CD4-positive, alpha-beta T cell treated with Interleukin-12 subunit alpha and Interleukin-12 subunit beta, for 1 hour (primary cell): ENCODE data around the gene MMP17.
A peak's percentile ranks its signal among the peaks of the same experiment; 100 is the strongest.

ENCODE experiments used
- DNase-seq: peaks from one replicate; pipeline ENCODE4 v3.0.0-alpha.2; 2020

Gene MMP17

DNA sequence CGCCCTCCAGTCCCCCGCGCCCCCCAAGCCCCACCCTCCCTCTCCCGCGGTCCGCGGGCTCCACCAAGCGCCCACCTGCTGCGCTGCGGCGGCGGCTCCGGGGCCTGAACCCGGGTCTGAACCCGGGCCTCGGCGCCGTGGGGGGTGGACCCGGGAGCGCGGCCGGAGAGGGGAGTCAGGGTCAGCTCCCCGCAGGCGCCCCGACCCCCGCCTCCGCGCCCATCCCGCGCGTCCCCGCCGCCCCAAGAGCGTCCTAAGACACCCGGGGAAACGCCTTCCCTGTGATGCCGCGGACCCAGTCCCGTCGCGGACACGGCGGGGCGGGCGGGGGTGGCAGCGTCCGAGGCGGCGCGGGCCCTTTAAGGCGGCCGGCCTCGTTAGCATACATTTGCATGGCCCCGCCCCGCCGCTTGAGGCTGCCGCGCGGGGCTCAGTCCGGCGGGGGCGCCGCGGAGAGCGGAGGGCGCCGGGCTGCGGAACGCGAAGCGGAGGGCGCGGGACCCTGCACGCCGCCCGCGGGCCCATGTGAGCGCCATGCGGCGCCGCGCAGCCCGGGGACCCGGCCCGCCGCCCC, at the start of gene MMP17:
MMP17 (plus strand) TSS at position 433 of the 574 bp plus-strand sequence; CDS start at position 535, 102 bp downstream.
- DNase-seq, result peak; percentile 16

DNA sequence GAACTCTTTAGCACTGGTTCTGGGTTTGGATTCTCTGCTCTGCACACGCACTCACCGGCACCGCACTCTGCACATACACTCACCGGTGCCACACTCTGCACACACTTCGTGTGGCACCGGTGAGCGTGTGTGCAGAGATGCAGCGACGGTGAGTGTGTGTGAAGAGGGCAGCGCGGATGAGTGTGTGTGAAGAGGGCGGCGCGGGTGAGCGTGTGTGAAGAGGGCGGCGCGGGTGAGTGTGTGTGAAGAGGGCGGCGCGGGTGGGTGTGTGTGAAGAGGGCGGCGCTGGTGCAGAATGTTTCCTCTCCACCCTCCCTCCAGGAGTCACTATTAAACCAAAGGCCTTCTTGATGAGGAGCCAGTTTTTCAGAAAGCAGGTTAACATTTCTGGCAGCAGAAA, 49.2 kb upstream of the MMP17 start:
- no peak for DNase-seq

DNA sequence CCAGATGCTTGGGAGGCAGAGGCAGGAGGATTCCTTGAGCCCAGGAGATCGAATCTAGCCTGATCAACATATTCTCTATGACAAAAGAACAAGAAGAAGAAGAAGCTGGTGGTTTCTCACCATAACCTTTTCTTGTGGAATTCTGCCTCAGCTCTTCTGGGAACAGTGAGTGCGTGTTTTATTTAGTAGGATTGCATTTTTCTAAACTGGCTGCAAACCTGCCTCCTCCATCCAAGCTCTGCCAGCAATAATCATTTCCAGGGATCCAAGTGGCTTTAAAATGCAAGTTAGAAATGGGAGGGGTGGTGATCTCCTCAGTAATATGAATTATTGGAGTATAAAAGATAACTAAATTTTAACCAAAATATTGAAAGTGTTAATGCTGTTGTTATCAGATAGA, 46.1 kb upstream of the MMP17 start:
- no peak for DNase-seq

DNA sequence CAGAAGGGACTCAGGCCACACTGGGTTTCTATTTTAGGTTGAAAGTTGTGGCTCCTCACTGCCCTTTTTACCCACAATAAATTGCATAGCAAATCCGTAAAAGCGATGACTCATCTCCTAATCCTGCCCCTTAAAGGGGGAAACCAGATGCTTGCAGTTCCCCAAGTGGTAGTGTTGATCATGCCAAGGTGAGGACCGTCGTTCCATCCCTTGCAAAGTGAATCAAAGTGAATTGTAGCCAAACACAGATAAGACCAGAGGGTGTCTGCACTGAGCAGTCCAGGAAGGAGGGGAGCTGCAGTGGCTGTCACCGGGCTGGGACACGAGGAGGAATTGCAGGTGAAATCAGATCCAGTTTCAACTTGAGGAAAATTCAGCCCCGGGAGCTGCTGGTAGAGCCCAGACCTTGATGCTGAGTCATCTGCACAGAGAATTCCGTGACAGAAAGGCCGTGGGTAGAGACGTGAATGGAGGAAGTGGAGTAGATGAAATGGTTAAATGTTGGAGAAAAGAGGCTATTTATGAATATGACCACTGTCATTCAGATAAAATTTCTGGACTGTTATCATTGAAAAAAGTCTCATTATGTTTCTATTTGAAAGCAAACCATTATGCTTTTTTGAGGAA, 44.2 kb upstream of the MMP17 start:
- no peak for DNase-seq

DNA sequence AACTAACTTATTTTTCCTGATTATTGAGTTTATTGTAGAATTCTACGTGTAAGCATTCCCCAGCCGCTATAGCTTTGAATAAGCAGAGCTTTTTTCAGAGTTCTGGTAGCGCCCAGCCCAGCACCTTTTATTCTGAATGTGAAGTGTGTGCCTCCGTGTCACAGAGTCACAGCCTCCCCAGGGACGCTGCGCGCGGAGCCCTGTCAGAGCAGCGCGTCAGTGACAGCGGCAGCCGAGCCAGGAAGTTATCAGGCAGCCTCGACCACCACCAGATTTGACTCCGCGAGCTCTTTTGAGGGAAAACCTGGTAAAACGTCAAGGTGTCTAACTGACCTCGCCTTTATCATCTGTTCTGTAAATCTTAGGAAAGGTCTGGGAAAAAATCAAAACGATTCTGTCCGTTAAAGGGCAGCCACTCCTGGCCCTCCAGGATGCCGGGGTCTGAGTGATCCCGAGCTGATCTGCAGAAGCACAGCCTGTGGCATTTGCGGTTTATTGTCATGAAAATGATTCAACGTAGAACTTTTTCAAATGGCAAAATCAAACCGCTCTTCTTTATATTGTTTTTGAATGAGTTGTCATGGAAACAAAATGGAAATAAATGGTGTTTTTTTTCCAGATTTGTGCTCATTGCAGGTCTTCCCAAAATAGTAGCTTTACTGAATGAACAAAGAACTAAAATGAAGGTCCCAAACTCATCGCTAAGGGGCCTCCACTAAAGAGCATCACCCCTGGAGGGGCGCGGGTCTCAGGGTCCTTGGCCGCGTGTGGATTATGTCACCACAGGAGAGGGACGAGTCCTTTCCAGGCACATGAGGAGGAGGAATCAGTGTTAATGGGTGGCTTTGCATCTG, 43.1 kb upstream of the MMP17 start:
- no peak for DNase-seq

DNA sequence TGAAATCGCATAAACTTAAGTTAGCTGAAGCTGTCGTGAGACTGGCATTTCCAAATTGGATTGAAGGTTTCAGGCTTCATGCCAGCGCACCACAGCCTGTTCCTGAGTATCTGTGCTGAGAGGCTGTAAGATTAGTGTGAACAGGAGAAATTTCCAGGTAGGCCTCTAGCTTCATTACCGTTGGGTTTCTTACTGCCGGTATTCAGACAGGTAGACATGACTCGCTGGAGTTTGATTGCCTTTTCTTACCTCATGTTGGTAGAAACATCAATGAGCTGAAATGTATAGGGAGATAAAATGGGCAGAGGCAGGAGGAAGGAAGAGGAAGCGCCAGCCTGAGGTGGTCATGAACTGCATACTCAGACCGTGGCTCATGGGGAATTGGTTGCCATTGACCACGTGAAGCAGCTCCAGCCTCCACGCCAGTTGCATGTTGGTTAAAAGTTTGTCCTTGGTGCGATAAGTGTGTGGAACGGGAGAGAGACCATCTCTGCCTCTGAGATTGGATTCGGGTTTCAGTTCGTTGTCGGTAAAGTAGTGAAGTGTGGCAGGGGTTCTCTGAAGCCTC, 42.3 kb upstream of the MMP17 start:
- DNase-seq, result no peak

DNA sequence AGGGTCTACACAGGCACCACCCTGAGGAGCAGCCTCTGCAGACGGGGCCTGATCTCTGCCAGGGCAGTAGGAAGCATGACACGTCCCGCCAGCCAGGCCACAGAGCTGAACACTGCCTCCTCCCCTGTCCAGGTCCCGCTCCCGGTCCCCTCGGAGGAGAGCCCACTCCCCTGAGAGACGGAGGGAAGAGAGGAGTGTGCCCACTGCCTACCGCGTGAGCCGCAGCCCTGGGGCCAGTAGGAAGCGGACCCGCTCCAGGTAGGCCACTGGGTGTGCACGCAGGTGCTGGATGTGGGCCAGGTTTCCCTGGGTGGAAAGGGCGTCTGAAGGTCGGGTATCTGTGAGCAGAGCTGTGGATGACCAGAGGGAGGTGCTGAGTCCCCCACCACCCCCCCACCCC, 41.9 kb upstream of the MMP17 start:
- DNase-seq, result no peak

DNA sequence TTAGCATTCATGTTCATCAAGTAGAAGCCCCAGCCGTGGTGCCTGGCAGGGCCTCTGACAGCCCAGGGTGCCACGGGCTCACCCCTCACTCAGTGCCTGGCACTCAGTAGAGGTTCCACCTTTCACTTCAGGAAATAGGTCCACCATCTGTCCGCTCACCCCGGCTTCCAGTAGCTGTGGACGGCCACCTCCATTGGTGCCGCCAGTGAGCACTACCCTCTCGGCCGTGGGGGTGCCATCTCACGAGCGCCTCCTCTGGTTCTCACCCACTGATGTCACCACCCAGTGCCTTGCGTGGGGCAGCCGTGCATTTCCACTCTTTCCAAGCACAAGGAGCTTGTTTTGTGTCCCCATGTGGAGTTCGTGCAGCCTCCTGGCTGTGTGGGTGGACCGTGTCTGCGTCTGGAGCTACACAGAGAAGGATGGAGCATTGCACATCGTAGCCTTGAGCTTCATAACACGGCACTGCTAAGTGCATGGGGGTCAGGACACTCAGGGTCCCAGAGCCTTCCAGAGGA, 41.0 kb upstream of the MMP17 start:
- DNase-seq, result no peak

DNA sequence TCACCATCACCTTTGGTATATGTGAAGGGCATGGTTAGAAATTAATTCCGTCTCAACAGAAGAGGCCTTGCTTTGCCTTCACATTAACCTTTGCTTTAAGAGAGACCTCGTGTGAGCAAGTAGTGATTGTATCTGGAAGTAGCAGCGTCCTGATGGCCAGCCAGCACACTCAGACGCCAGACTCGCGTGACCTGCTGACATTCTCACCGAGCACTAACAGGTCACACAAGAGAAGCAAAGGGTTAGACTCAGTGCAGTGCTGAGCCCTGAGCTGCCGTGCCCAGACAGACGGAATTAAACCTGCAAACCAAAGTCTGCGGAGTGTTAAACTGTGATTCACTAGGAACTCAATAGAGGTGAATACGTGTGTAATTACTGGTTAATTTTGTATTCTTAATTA, 40.1 kb upstream of the MMP17 start:
- DNase-seq, result no peak

DNA sequence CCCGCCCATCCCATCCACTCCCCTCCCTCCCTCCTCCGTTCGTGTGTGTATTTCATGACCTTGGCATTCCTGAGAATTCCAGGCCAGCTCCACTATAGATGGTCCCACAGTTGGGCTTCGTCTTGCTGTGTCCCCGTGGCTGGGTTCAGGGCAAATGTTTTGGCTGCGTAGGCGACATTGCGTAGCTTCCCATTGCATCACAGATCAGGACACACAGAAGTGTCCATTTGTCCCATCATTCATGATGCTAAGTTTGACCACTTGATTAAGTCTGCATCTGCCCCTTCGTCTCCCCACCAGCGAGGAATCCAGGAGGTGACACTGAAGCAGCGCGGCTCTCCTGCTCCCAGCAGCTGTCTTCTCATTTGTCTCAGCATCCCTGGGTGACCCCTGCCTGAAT, 38.6 kb upstream of the MMP17 start:
- DNase-seq, result no peak

DNA sequence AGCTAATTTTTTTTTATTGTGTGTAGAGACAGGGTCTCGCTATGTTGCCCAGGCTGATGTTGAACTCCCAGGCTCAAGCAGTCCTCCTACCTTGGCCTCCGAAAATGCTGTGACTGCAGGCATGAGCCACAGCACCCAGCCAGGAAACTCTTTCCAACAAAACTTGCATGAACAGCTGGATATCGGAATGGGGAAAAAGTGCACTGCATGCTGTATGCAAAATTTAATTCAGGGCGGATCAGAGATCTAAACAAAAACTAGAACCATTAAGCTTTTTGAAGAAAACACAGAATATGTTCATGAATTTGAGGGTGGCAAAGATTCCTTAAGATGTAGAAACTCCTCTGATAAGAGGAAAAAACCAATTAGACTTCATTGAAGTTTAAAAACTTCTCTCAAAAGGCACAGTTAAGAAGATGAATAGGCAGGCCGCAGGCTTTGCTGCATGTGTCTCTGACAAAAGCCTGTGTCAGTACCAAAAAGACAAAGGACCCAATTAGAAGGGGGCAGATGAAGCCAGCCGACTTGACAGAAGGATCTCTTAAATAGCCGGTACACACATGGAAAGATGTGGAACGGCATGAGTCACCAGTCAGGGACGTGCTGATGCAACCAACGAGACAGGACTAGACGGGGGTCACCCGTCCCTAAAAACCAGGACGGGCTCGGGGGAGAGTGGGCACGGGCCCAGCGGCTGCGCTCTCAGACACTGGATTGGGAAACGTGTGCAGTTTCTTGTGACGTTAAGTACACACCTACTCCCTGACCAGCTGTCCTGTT, 34.8 kb upstream of the MMP17 start:
- no peak for DNase-seq

DNA sequence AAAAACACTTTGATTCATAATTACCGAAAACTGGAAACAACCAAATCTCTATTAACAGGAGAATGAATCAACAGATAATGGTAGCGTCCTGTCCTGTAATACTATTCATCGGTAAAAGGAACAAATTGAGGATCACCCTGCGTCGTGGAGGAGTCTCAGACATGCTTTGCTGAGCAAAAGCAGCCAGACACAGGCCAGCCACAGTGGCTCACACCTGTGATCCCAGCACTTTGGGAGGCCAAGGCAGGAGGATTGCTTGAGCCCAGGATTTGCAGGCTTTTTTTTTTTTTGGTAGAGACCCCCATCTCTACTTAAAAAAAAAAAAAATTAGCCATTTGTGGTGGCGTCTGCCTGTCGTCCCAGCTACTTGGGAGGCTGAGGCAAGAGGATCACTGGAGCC, 34.1 kb upstream of the MMP17 start:
- no peak for DNase-seq

DNA sequence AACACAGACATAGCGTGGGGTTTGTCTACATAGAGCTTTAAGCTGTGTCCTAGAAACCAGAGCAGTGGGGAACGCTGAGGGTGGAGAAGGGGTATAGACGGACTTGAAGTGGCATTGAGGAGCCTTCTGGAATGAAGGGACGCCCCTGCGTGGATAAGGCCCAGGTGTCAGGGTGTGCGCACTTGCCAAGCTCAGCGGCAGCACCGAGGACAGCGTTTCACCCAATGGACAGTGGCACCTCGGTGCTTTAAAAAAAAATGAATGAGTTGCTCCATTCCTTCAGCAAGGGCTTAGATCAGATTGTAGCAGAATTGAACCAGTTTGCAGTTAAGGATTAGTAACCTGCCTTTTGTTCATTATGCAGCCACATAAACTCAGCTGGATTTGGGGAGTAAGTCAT, 33.6 kb upstream of the MMP17 start:
- no peak for DNase-seq

DNA sequence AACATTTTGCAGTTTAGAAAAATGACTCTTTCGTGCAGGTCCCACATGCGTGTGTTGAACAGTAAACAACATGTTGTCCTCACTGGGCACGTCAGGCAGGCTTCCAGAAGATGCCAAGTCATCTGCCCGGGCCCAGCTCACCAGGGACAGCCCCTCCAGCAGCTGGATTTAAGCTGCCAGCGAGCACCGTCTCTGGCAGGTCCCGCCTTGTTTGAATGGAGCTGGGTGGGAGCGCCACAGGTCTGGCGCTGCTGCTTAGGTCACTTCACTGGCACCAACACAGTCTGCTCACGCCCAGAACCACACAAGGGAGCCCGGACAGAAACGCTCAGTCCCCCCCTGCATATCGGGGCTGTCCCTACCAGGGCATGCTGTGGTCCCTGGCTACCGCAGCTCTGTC, 33.1 kb upstream of the MMP17 start:
- DNase-seq, result no peak

DNA sequence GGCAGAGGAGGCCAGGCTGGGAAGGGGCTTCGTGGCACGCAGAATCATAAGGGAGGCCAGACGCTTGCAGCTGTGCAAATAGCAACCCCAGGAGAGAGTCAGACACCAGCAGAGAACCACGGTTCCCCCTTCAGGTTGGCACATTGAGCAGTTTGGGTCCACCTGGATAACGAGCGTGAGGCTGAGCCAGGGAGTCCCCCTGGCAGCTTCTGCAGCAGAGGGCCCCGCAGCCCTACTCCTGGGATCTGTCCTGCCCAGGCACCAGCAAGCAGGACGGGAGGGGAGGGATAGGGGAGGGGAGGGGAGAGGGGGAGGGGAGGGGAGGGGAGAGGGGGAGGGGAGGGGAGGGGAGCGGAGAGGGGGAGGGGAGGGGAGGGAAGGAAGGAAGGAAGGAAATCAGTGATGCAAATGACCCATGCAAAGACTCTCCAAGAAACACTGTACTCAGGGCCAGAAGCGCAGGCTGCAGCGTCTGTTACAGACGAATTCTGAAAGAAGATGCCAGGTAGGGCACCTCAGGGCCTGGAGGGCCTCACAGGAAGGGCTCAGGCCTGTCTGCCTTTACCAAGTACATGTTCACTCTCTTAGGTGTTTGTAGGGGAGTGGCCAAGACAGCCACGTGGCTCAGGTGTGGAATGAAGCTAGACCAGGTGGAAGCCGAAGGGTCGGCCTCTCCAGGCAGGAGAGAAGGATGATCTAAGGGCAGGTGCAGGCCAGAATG, 32.3 kb upstream of the MMP17 start:
- DNase-seq, result no peak

DNA sequence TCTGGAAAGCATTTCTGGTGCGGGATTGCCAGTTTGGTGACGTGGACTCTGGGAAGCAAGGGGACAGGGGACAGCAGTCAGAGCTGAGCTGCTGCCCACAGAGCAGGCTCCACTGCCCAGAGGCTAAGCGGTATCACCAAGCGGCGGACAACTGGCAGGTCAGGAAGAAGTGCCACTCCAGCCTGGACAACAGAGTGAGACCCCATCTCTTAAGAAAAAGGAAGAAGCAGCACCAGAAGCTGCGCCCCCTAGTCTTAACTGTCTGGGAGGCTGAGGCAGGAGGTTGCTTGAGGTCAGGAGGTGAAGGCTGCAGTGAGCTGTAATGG, 31.8 kb upstream of the MMP17 start:
- no peak for DNase-seq

DNA sequence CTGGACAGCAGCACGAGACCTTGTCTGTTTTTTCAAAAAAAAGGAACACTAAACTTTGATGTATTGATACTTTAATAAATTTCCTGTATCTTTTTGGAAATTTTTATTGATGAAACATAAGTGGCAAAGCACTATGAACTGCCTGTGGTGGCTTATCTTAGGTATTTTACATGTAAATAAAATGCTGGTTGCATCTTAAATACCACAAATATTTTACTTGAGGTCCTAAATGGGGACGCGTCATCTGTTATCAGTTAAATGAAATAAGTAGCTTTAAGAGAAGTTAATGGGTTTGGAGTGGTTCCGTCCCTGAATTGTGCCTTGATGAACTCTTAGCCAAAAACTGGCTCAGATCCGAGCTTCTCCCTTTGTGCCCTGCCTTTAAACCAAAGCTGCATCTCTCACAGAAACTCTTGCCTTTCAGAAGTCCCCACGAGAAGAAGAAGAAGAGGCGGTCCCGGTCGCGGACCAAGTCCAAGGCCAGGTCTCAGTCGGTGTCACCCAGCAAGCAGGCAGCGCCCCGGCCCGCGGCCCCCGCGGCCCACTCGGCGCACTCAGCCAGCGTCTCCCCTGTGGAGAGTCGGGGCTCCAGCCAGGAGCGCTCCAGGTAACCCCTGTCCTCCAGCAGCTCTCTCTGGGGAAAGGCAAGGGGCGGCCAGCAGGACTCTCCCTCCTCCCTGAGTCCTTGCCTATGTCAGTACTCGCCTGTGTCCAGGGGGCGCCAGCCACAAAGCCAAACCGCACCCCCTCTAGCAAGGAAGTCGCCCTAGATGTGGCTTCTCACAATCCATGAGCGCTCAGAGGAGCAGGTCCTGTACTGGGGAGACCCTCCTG, 31.2 kb upstream of the MMP17 start:
- no peak for DNase-seq

DNA sequence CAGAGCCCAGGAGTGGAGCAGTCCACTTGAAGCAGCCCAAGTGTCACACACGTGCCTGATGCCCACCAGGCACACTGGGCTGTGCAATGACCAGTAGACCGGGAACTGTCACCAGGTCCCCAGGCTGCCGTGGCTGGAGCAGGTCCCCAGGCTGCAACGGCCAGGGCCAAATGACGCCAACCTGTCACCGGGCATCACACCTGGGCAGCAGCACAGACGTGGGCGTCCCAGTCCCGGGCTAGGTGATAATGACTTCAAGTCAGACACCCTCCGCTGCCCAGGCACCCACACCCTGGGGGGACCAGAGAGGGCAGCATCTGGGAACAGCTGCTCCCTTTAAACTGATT, 30.6 kb upstream of the MMP17 start:
- DNase-seq, result no peak

DNA sequence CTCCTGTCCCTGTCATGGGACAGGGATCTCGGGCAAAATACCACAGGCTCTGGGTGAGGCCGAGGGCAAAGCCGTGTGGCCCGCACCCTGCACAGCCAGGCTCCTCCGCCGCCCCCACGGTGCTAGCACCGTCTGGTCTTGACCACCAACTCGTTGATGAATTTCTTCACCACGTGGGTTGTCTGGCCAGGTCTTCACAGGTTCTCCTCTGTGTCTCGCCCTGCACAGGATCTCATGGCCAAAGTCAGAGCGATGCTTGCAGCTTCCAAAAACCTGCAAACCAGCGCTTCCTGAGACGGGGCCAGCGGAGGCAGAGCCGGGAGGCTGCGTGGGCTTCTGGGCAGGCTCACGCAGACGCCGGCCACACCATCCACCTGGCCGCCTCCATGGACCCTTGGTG, 29.0 kb upstream of the MMP17 start:
- no peak for DNase-seq

DNA sequence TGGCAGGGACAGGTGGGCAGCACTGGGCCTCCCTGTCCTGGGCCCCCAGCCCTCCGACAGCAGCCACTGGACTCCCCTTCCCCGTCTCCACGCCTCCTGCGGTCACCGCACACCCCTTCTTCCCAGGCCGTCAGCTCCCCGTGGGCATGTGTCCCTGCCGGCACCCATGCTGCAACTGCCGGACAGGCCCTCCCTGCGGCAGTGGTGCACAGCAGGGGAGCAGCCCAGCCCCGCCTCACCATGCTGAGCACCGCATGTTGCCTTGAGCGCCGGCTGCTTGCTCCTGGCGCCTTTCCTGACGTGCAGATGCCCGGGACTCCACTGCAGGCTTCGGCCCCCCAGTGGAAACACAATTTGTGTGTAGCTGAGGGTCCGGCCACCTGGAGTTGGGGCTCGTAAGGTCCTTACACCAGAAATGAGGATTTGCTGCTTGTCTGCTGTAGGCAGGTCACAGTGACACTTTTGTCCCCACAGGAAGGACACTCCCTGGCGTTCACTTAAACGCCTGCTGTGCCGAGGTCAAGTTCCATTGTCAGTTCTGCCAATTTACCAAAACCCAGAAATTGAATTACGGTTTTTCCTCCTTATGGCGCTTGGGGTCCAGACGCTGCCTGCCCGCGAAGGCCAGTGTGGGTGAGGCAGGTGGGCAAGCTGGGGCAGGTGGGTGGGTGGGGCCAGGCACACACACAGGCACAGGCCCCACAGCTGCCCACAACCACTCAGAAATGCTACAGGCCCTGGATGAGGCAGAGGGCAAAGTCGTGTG, 28.2 kb upstream of the MMP17 start:
- no peak for DNase-seq
